ENCODE measurements around the gene ZNF264. TPM values are rescaled to one million over a fixed set of nuclear protein-coding genes. Genes with fewer than 3 reads are reported as not detected.
"Not testable (repeated sequence)": the region's sequence is repeated elsewhere in the genome, so short reads cannot be mapped to it uniquely, and the experiment has no call there.

ZNF264 gene
- total and polyA plus RNA-seq, 4 experiments from 2014 or later: 12.6 to 64.1 (median 37.9) TPM

DNA sequence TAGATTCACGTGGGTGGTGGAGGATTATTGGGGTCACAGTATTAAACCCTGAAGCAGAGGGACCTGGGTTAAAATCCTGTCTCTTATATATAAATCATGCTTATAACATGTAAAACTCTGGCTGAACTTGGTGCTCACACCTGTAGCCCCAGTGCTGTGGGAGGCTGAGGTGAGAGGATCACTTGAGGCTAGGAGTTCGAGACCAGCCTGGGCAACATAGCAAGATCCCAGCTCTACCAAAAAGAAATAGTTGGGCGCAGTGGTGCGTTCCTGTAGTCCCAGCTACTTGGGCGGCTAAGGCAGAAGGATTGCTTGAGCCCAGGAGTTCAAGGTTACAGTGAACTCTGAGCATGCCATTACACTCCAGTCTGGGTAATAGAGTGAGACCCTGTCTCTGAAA, 51.5 kb downstream of the ZNF264 start:
- no peaks in the 10 kb centered on the region for H3K9me3 ChIP-seq (ENCODE audit: control insufficient read depth in 1 of 2, low read length in 2 of 2)
- no peak overlapping the region for H3K4me3 ChIP-seq (ENCODE audit: low read length in 2 of 2)
- H3K4me1 ChIP-seq (ENCODE audit: insufficient read depth, low read length): peaks cover 32% of the 10 kb centered on the region
- intact Hi-C loops (cut with micrococcal nuclease): no loop called here
- CTCF ChIA-PET (ENCODE audit: partially characterized antibody): interaction anchor here (0.6 kb wide), 1 partner anchor 390 kb away, joined by 3 read pairs; no protein-coding TSS in a partner anchor
- no peaks in the 10 kb centered on the region for H3K27me3 ChIP-seq (ENCODE audit: insufficient read depth, low read length)
- DNase-seq: no peak
- POLR2A ChIA-PET (ENCODE audit: partially characterized antibody): no interaction called here
- Mint-ChIP-seq H3K9me3 (peaks cover 0 to 3% (median 0%) of the 10 kb centered on the region in 8 donors), H3K4me3 (peak overlapping the region in 7 of 8 donors; percentile 5 to 71 (median 52)), H3K27me3 (no peaks in the 10 kb centered on the region), H3K36me3 (peaks cover 36 to 46% of the 10 kb centered on the region in 2 donors), H3K27ac (peak overlapping the region in 4 of 7 donors; percentile 50 to 98 (median 64)), H3K4me1 (peaks cover 17 to 51% (median 36%) of the 10 kb centered on the region in 4 donors)
- H3K27ac ChIP-seq (ENCODE audit: low read depth, low read length): no peak overlapping the region
- peaks cover 34% of the 10 kb centered on the region for H3K36me3 ChIP-seq (ENCODE audit: insufficient read depth, low read length)

DNA sequence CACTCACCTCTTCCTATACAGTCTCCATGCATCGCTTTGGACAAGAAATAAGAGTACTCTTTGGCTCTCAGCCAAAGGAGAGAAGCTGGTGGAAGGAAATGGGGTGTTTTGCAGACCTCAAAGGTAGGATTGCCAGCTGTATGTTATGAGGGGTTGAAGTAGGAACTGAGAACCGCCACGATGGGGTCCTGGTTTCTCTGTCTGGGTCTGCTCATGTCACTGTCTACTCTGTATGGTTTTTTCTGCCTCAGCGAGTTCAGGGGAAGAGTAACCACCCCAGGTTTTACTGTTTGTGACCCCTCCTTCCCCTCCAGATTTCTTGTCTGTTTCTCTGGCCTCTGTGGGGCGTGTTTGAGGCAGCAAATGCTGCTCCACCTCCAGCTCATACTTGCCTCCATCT, 53.2 kb downstream of the ZNF264 start:
- ChIA-PET CTCF (ENCODE audit: partially characterized antibody) (no interaction called here), POLR2A (ENCODE audit: partially characterized antibody) (no interaction called here)
- Histone ChIP-seq H3K27me3 (ENCODE audit: insufficient read depth, low read length) (no peaks in the 10 kb centered on the region), H3K9me3 (ENCODE audit: control insufficient read depth in 1 of 2, low read length in 2 of 2) (no peaks in the 10 kb centered on the region), H3K36me3 (ENCODE audit: insufficient read depth, low read length) (peaks cover 47% of the 10 kb centered on the region), H3K27ac (ENCODE audit: low read depth, low read length) (no peak overlapping the region), H3K4me1 (ENCODE audit: insufficient read depth, low read length) (peaks cover 32% of the 10 kb centered on the region), H3K4me3 (ENCODE audit: low read length in 2 of 2) (no peak overlapping the region)
- intact Hi-C loops (cut with micrococcal nuclease): no loop called here
- Mint-ChIP-seq H3K27ac (peak overlapping the region in 3 of 7 donors; percentile 52 to 65 (median 58)), H3K36me3 (peaks cover 49 to 60% of the 10 kb centered on the region in 2 donors), H3K4me3 (no peak overlapping the region), H3K27me3 (no peaks in the 10 kb centered on the region), H3K4me1 (peaks cover 17 to 51% (median 36%) of the 10 kb centered on the region in 4 donors), H3K9me3 (peaks cover 0 to 3% (median 0%) of the 10 kb centered on the region in 8 donors)
- no peak for DNase-seq

GRCh38 chr19:57245066-57245465, 53.8 kb downstream of the ZNF264 start:
- peak overlapping the region in 1 of 7 donors; percentile 13 for H3K27ac Mint-ChIP-seq
- no peaks in the 10 kb centered on the region for H3K27me3 Mint-ChIP-seq
- ChIA-PET CTCF (ENCODE audit: partially characterized antibody) (no interaction called here), POLR2A (ENCODE audit: partially characterized antibody) (interaction anchor here (0.6 kb wide), 1 partner anchor 192 kb away, joined by 3 read pairs; no protein-coding TSS in a partner anchor)
- peaks cover 18 to 49% (median 35%) of the 10 kb centered on the region in 4 donors for H3K4me1 Mint-ChIP-seq
- Histone ChIP-seq H3K27ac (ENCODE audit: low read depth, low read length) (no peak overlapping the region), H3K36me3 (ENCODE audit: insufficient read depth, low read length) (peaks cover 47% of the 10 kb centered on the region), H3K4me1 (ENCODE audit: insufficient read depth, low read length) (peaks cover 29% of the 10 kb centered on the region), H3K9me3 (ENCODE audit: control insufficient read depth in 1 of 2, low read length in 2 of 2) (no peaks in the 10 kb centered on the region), H3K4me3 (ENCODE audit: low read length in 2 of 2) (no peak overlapping the region), H3K27me3 (ENCODE audit: insufficient read depth, low read length) (no peaks in the 10 kb centered on the region)
- DNase-seq: no peak
- intact Hi-C loops (cut with micrococcal nuclease): no loop called here
- peaks cover 0 to 3% (median 2%) of the 10 kb centered on the region in 8 donors for H3K9me3 Mint-ChIP-seq
- no peak overlapping the region for H3K4me3 Mint-ChIP-seq
- peaks cover 52 to 63% of the 10 kb centered on the region in 2 donors for H3K36me3 Mint-ChIP-seq

- no peaks in the 10 kb centered on the region for H3K9me3 ChIP-seq (ENCODE audit: control insufficient read depth in 1 of 2, low read length in 2 of 2)
- H3K4me1 Mint-ChIP-seq: peaks cover 20 to 44% (median 29%) of the 10 kb centered on the region in 4 donors
- intact Hi-C loops (cut with micrococcal nuclease): no loop called here
- ChIA-PET POLR2A (ENCODE audit: partially characterized antibody) (no interaction called here), CTCF (ENCODE audit: partially characterized antibody) (no interaction called here)
- no peak overlapping the region for H3K4me3 ChIP-seq (ENCODE audit: low read length in 2 of 2)
- H3K4me3 Mint-ChIP-seq: no peak overlapping the region
- no peaks in the 10 kb centered on the region for H3K27me3 ChIP-seq (ENCODE audit: insufficient read depth, low read length)
- H3K4me1 ChIP-seq (ENCODE audit: insufficient read depth, low read length): peaks cover 26% of the 10 kb centered on the region
- H3K27ac Mint-ChIP-seq: no peak overlapping the region
- peaks cover 57 to 64% of the 10 kb centered on the region in 2 donors for H3K36me3 Mint-ChIP-seq
- no peak for DNase-seq
- H3K27ac ChIP-seq (ENCODE audit: low read depth, low read length): no peak overlapping the region
- no peaks in the 10 kb centered on the region for H3K27me3 Mint-ChIP-seq
- peaks cover 53% of the 10 kb centered on the region for H3K36me3 ChIP-seq (ENCODE audit: insufficient read depth, low read length)
- peaks cover 0 to 12% (median 6%) of the 10 kb centered on the region in 8 donors for H3K9me3 Mint-ChIP-seq
Observed at GRCh38 chr19:57245959-57246358, 54.7 kb downstream of the ZNF264 start.

DNA sequence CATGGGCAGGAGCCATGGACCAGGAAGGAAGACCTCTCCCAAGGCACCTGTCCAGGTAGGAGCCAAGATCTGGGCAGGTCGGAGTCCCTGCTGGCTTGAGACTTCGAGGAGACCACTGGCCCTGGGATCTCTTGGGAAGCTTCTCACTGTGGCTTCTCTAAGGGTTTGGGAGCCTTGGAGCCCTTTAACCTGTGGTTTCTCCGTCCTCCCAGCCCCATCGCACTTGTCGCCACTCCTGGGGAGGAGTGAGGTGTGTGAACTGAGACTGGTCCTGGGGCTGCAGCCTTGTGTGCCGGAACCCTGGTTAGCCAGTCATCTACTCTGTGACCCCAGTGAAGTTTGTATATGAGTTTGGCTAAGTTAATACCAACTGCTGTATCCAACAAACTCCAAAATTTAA, 57.3 kb downstream of the ZNF264 start:
- Histone ChIP-seq H3K4me3 (ENCODE audit: low read length in 2 of 2) (no peak overlapping the region), H3K36me3 (ENCODE audit: insufficient read depth, low read length) (peaks cover 75% of the 10 kb centered on the region), H3K9me3 (ENCODE audit: control insufficient read depth in 1 of 2, low read length in 2 of 2) (no peaks in the 10 kb centered on the region), H3K27me3 (ENCODE audit: insufficient read depth, low read length) (no peaks in the 10 kb centered on the region), H3K27ac (ENCODE audit: low read depth, low read length) (no peak overlapping the region), H3K4me1 (ENCODE audit: insufficient read depth, low read length) (no peaks in the 10 kb centered on the region)
- DNase-seq: no peak
- intact Hi-C loops (cut with micrococcal nuclease): no loop called here
- H3K4me1 Mint-ChIP-seq: peaks cover under 1 to 18% (median 10%) of the 10 kb centered on the region in 4 donors
- POLR2A ChIA-PET (ENCODE audit: partially characterized antibody): interaction anchor here (0.5 kb wide), 1 partner anchor 978 kb away, joined by 3 read pairs; no protein-coding TSS in a partner anchor
- H3K36me3 Mint-ChIP-seq: peaks cover 82 to 85% of the 10 kb centered on the region in 2 donors
- no peak overlapping the region for H3K27ac Mint-ChIP-seq
- no peaks in the 10 kb centered on the region for H3K27me3 Mint-ChIP-seq
- CTCF ChIA-PET (ENCODE audit: partially characterized antibody): no interaction called here
- no peak overlapping the region for H3K4me3 Mint-ChIP-seq
- H3K9me3 Mint-ChIP-seq: peaks cover 5 to 39% (median 25%) of the 10 kb centered on the region in 8 donors

DNA sequence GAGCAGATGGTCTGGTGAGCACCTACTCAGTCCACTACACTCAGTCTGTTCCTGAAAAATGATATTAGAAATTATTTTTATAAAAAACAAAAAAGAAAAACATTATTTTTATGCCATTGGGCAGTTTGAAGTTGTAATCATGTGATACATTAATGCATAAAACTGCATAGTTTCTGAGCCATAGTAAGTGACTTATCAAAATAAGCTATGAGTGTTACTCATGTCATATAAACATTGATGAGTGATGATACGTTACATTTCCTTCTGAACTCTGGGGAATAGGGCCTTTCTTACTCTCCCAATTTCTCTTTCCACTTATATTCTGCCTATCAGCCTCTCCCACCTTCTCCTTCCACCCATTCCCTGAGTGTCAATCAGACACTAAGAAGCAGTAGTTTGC, 58.0 kb downstream of the ZNF264 start:
- Mint-ChIP-seq H3K27me3 (no peaks in the 10 kb centered on the region), H3K4me3 (no peak overlapping the region), H3K4me1 (peaks cover 0 to 14% (median 9%) of the 10 kb centered on the region in 4 donors), H3K36me3 (peaks cover 86 to 87% of the 10 kb centered on the region in 2 donors), H3K27ac (peak overlapping the region in 1 of 7 donors; percentile 48), H3K9me3 (peaks cover 5 to 45% (median 31%) of the 10 kb centered on the region in 8 donors)
- no peak for DNase-seq
- Histone ChIP-seq H3K27ac (ENCODE audit: low read depth, low read length) (no peak overlapping the region), H3K36me3 (ENCODE audit: insufficient read depth, low read length) (peaks cover 78% of the 10 kb centered on the region), H3K4me3 (ENCODE audit: low read length in 2 of 2) (no peak overlapping the region), H3K27me3 (ENCODE audit: insufficient read depth, low read length) (no peaks in the 10 kb centered on the region), H3K4me1 (ENCODE audit: insufficient read depth, low read length) (no peaks in the 10 kb centered on the region), H3K9me3 (ENCODE audit: control insufficient read depth in 1 of 2, low read length in 2 of 2) (peaks cover 0 to 4% of the 10 kb centered on the region in 2 donors)
- intact Hi-C loops (cut with micrococcal nuclease): no loop called here
- ChIA-PET CTCF (ENCODE audit: partially characterized antibody) (no interaction called here), POLR2A (ENCODE audit: partially characterized antibody) (no interaction called here)

GRCh38 chr19:57253767-57254166, 62.5 kb downstream of the ZNF264 start:
- H3K4me3 ChIP-seq (ENCODE audit: low read length in 2 of 2); H3K4me1 ChIP-seq (ENCODE audit: insufficient read depth, low read length); H3K4me3 Mint-ChIP-seq; intact Hi-C loops (cut with micrococcal nuclease); H3K27ac ChIP-seq (ENCODE audit: low read depth, low read length); H3K27me3 Mint-ChIP-seq; POLR2A ChIA-PET (ENCODE audit: partially characterized antibody); DNase-seq; H3K27me3 ChIP-seq (ENCODE audit: insufficient read depth, low read length); CTCF ChIA-PET (ENCODE audit: partially characterized antibody): not testable (repeated sequence)
- H3K27ac Mint-ChIP-seq: peak overlapping the region in 1 of 7 donors; percentile 41
- peaks cover 77 to 85% of the 10 kb centered on the region in 2 donors for H3K36me3 Mint-ChIP-seq
- H3K9me3 Mint-ChIP-seq: peaks cover 5 to 76% (median 56%) of the 10 kb centered on the region in 8 donors
- peaks cover 0 to 11% of the 10 kb centered on the region in 2 donors for H3K9me3 ChIP-seq (ENCODE audit: control insufficient read depth in 1 of 2, low read length in 2 of 2)
- peaks cover 43% of the 10 kb centered on the region for H3K36me3 ChIP-seq (ENCODE audit: insufficient read depth, low read length)
- peaks cover 0 to 11% (median 5%) of the 10 kb centered on the region in 4 donors for H3K4me1 Mint-ChIP-seq
